HG03571 (cell line): ENCODE data around the gene GABRB2.
"Not testable (repeated sequence)": the region's sequence is repeated elsewhere in the genome, so short reads cannot be mapped to it uniquely, and the experiment has no call there.

Source experiments
- ATAC-seq: cut with Tn5 transposase; IDR thresholded peaks from one replicate; pipeline ENCODE4 v1.9.1; 2021; ENCODE audit not compliant: unreplicated experiment

Gene GABRB2

DNA sequence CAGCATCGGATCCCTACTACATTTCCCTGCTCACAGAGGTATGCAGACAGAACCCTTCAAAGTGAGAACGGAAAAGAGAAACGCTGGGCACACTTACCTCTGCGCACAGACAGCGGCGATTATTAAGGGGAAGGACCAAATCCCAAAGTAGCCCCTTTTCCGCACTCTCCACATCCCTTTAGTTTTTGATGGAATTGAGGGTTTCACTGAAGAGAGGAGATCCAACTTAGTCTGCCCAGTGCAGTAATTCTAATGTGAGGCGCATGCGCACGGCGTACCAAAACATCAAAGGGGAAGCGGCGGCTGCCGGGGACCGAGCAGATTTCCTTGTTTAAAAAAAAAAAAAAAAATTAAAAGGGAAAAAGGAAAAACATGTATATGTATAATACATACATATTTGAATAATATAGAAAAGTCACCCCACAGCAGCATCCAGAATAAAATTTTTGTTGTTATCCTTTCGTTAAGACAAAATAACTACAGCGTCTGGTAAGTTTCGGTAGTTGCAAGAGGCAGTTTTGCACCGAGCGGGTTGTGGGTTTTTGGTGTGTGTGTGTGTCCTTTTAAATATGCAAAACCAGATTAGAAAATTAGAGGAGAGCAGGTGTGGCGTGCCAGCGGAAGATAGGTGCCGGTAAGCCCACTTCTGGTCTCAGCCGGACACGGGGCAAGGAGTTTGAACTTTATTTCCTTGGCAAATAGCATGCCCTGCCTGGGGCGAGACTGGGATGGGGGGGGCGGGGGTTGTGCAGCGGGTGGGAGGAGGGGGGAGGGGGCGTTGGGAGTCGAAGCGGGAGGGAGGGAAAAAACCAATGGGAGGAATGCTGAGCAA is at the start of gene GABRB2:
Gene GABRB2, minus strand, starts transcription at position 256 of the 832 bp plus-strand sequence. Its CDS starts 82 bp downstream, at position 174.
- peak; percentile 70 for ATAC-seq

DNA sequence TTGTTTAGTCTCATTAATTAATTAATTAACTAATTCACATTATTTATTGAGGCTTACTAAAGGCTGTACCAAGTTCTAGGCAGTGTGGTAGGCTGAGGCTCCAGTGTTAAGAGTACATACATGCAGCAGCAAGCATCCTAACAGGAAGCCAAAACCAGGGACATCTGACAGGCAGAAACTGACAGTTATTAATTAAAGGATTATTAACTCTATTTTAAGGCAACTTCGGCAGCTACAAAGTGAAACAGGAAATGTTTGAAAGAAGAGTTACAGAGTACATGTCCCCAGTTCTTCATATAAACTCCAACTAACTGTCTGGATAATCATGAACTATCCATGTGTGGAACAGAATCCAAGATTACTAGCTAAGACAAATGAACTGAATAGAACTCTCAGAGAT is 39.3 kb upstream of the GABRB2 start:
- ATAC-seq, result no peak

GRCh38 chr5:161580621-161581020 is 34.1 kb upstream of the GABRB2 start:
- no peak for ATAC-seq

GRCh38 chr5:161572914-161573313 is 26.4 kb upstream of the GABRB2 start:
- no peak for ATAC-seq

- ATAC-seq, result no peak
These were observed 19.6 kb upstream of the GABRB2 start for GRCh38 chr5:161566081-161566480.

GRCh38 chr5:161562446-161562845 is 15.9 kb upstream of the GABRB2 start:
- no peak for ATAC-seq

GRCh38 chr5:161549106-161549505 is 2.6 kb upstream of the GABRB2 start:
- no peak for ATAC-seq

- ATAC-seq, result no peak
These were observed 2.1 kb upstream of the GABRB2 start for GRCh38 chr5:161548487-161549094.

- ATAC-seq, result no peak
These were observed 1.4 kb upstream of the GABRB2 start for GRCh38 chr5:161547738-161548486.

- no peak for ATAC-seq
These were observed 847 bp upstream of the GABRB2 start for GRCh38 chr5:161547406-161547737.

DNA sequence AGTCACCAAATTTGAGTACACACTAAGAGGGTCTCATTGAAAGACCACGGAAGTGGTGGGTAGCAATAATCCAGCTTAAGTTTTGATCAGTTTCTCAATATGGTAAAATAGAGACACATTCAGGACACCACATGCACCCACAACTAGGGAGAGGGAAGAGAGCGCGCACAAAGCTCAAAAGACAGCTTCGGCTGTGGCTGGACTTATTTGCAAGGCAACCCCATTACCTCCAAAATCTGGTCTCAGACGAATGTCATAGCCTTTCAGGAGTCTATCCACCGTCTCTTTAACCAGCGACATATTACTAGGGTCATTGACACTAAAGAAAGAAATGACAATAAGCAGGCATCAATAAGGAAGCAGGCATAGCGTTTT is 443 bp downstream of the GABRB2 start:
- no peak for ATAC-seq

DNA sequence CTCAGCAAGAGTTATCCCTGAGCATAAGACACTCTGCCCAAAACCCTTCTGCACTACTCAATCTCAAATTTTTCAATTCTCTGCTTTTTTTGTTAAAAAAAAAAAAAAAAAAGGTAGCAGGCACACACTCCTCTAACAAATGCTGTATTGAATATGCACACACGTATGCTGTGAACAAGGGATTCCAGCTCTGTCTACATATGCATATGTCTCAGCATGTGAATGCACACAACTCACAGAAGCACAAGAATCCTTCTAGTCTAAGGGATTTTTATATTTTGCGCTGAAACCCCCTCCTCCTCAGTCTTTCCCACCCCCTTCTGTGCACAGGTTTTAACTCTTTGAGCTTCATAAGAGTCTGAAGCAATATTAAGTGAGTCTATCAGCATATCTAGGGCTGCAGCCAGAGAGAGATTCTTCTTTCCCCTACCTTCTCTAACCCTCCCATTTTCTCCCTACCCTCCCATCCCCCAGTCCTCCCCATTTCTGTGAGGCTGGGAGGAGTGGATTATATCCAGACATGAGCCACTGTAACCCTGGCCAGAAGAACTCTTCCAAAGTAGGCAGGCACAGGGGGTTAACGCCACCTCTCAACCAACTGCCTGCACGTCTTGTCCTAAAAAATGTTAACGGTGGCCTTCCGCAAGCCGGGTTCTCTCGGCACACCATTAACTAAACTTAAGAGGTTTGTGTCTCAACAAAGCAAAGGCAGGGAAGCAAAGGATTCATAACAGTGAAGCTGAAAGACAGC is 1.0 kb downstream of the GABRB2 start:
- ATAC-seq, result no peak

DNA sequence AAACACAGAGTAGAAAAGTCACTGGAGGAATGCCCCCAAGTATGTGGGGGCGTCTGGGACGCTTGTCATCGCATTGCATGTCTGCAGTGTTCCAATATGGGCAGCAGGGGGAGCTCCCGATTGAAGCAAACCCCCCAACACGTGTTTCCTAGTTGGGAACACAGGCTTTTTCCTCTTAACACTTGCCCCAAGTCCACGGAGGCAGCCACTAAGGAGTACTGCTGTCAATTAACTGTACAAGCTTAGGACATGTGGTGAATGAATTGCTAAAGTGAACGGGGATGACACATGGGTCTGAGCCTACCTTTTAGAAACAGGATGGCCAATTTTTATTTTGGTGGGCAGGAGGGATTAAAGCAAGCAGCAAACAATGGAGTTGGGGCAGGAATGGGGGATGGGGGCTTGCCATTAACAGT is 2.2 kb downstream of the GABRB2 start:
- ATAC-seq, result no peak

DNA sequence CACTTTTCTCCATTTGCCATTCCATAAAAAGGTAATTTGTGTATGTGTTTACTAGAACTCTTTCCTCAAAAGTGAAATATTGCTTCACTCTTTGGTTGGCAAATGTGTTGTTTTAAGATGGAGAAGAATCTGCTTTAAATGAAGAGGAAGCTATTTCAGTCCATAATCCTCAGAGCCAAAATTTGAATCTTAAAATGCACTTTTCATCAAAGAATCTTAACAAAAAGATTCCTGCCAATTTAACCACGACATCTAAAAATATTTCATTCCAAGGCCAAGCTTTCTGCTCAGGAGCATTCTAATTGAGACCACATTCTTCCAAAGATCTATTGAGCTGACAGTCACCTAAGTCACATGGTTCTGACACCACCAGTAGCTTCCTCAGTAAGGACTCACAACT is 7.5 kb downstream of the GABRB2 start:
- ATAC-seq, result no peak

- ATAC-seq, result no peak
These were observed 10.8 kb downstream of the GABRB2 start for GRCh38 chr5:161535762-161536161.

DNA sequence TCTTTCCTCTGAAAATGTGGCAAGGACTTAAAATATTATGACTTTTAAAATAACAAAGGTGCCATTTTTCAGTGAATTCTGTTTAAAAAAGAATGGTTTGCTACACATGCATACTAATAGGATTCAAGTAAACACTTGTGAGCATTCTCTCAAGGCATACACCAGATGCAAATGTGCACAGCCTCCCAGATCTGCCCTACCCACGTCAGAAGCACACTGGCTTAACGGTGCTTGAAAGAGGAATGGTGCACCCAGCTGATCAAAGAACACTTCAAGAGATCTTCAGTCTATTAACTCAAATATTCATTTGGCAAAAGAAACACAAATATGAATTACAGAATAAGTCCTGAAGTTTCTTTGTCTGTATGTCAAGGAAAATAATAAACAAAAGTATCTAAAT is 15.8 kb downstream of the GABRB2 start:
- ATAC-seq, result no peak

- no peak for ATAC-seq
These were observed 32.6 kb downstream of the GABRB2 start for GRCh38 chr5:161513942-161514341.

GRCh38 chr5:161507591-161507990 is 38.9 kb downstream of the GABRB2 start:
- ATAC-seq, result no peak

DNA sequence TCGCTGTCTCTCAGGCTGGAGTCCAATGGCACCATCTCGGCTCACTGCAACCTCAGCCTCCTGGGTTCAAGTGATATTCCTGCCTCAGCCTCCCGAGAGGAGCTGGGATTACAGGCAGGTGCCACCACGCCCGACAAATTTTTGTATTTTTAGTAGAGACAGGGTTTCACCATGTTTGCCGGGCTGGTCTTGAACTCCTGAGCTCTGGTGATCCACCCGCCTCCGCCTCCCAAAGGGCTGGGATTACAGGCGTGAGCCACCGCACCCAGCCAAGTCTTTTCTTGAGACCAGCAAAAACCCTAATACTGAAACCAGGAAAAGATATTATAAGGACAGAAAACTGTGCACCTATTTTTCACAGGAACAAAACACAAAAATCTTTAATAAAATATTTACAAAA is 41.4 kb downstream of the GABRB2 start:
- not testable (repeated sequence) for ATAC-seq

GRCh38 chr5:161498531-161498930 is 48.0 kb downstream of the GABRB2 start:
- ATAC-seq, result no peak

GRCh38 chr5:161483721-161484120 is 62.8 kb downstream of the GABRB2 start:
- ATAC-seq, result no peak
